HG02943 (cell line): ENCODE data around the gene BCL2L14.

Experiments used
- ATAC-seq: cut with Tn5 transposase; IDR thresholded peaks from one replicate; pipeline ENCODE4 v1.9.1; 2021; ENCODE audit warnings: mild to moderate bottlenecking, low read depth, moderate library complexity; ENCODE audit not compliant: unreplicated experiment

BCL2L14 gene

GRCh38 chr12:12051668-12052067 is 19.1 kb upstream of the BCL2L14 start:
- ATAC-seq, result no peak

- no peak for ATAC-seq
Observed at GRCh38 chr12:12054993-12055392, 15.7 kb upstream of the BCL2L14 start.

DNA sequence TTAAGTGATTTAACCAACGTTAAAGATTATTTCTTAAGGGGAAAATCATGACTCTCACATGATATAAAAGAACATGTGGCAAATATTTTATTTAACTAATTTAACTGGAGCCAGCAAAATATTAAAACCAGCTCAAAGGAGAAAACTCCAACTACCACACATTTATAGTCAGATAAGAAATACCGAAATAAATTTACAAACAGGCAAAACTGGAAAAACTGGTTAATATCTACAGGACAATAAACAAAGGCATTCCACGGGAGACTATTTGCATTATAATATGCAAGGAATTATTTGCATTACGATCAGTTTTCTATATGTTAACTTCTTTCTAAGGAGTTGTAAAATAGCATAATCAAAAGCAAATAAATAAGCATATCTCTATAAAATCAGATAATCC is 13.8 kb upstream of the BCL2L14 start:
- no peak for ATAC-seq

DNA sequence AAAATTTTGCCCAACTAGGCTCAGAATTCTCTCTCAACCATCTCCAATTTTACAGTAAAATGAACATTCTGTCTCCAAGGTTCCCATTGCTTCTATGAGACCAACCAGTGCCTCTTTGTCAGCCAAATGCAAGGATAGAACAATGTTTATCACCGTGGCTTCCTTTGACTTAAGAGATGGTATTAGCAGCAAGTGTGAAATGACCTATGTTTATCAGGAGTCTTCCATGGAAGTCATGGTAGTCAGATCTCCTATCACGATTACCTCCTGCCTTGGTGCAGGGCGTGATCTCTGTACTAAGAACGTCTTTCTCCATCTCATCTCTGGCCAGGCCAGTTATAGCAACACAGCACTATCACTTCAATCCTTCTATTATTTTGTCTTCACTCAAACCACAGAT is 6.1 kb upstream of the BCL2L14 start:
- no peak for ATAC-seq

DNA sequence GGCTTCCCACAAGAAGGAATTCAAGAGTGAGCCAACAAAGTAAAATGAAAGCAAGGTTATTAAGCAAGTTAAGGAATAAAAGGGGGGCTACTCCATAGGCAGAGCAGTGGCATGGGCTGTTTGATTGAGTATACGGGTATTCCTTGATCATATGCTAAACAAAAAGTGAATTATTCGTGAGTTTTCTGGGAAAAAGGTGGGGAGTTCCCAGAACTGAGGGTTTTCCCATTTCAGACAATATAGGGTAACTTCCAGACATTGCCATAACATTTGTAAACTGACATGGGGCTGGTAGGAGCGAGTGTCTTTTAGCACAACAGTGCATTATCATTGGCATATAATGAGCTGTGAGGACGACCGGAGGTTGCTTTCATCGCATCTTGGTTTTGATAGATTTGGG is 2.0 kb upstream of the BCL2L14 start:
- no peak for ATAC-seq

DNA sequence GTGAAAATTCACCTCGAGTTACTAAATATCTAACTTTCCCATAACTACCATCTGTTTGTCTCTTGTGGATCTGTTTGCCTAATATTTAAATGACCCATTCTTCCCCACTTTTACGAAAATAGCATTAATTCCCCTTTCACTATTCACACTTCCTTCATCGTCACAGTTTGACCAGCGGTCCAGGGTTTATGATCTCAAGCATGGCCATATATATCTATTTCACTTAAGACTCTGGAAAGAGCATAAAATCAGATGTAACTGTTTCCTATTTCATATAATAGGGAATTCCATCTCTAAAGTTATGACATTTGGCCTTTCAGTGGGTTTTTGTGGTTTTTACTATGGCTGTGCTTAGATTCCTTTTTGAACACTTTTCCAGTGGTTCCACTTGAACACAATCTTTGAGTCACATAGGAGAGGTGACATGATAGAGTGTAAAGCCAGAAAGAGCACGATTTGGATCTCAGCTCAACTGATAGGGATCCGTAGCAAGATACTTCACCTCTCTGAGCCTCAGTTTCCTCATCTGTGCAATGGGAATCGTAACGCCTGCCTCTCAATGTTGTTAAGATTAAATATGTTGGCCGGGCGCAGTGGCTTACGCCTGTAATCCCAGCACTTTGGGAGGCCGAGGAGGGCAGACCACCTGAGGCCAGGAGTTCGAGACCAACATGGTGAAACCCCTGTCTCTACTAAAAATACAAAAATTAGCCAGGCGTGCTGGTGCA is 754 bp upstream of the BCL2L14 start:
- no peak for ATAC-seq

DNA sequence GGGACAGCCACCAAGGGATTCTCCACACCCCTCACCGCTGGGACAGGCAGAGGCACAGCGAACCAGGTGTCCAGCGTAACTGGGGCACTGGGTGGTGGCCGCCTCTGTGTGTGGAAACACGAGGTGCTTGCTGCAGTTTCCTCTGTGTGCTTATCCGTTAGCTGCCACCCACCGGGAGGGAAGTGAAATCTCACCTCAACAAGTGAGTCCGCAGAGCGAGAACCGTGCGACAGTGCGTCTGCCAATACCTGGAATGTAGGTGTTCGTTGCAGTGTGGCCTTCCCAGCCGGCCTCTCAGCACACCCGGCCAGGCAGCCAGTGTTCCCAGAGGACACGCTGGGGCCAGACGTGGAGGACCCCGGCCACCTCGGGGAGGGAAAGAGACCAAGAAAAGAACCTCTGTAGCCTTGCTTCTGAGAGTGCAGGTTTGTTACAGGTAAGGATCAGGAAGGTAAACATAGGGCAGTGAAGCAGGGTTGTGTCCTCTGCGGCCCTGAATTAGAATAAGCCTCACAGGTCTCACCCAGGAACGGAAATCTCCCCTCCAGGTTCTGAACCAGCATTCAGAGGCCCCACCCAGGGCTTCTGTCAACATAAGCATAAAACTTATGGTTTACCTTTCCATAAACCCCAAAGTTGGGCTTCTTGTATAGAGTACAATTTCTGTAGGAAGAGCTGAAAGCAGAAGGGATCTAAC is 1.5 kb downstream of the BCL2L14 start:
- ATAC-seq, result no peak

DNA sequence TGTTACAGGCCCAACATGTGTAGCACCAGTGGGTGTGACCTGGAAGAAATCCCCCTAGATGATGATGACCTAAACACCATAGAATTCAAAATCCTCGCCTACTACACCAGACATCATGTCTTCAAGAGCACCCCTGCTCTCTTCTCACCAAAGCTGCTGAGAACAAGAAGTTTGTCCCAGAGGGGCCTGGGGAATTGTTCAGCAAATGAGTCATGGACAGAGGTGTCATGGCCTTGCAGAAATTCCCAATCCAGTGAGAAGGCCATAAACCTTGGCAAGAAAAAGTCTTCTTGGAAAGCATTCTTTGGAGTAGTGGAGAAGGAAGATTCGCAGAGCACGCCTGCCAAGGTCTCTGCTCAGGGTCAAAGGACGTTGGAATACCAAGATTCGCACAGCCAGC is 8.6 kb downstream of the BCL2L14 start:
- no peak for ATAC-seq

GRCh38 chr12:12081836-12082497 is 11.2 kb downstream of the BCL2L14 start:
- ATAC-seq, result no peak

DNA sequence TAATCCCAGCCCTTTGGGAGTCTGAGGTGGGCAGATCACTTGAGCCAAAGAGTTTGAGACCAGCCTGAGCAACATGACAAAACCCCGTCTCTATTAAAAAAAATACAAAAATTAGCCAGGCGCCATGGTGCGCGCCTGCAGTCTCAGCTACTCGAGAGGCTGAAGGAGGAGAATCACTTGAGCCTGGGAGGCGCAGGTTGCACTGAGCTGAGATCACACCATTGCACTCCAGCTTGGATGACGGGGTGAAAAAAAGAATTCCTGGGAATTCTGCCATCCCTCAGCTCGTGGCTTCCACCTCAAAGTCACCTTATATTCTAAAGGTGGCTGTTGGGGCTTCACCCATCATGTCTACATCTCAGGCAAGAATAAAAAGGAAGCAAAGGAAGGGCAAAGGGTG is 12.9 kb downstream of the BCL2L14 start:
- no peak for ATAC-seq

DNA sequence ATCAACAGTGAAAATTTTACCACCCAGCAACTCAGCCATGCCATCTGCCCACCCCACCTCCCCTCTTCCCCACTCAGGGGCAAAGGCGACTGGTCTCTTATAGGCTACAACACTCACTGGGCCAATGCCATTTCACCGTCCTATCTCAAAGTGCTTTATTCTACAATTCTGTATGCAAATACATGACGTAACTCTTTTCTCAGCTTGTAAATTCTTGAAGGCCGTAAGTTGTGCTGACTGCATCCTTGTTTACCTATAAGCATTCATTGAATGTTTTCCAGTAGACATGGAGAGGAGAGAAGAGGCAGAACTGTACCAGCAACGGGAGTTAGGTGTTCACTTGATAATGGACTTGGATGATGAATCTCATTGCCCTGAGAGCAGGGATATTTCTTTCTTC is 15.6 kb downstream of the BCL2L14 start:
- ATAC-seq, result no peak

- ATAC-seq, result no peak
Observed at GRCh38 chr12:12086973-12087692, 16.4 kb downstream of the BCL2L14 start.

- no peak for ATAC-seq
Observed at GRCh38 chr12:12087693-12088034, 16.9 kb downstream of the BCL2L14 start.

- ATAC-seq, result no peak
Observed at GRCh38 chr12:12088147-12088546, 17.4 kb downstream of the BCL2L14 start.

DNA sequence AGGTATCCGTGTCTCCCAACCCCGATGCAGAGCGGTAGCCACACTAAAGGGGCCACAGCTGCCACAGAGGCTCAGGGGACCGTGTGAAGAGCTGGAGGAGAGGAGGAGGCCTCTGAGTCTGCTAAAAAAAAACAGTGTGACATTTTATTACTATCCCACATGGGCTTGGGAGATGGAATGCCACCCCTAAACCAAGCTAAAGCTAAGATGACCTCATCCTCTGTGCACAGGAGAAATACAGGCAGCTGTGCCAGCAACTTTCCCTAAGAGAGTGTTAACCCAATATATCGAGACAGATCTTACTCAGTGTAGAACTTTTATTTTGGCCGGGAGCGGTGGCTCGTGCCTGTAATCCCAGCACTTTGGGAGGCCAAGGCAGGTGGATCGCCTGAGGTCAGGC is 18.0 kb downstream of the BCL2L14 start:
- ATAC-seq, result no peak

- no peak for ATAC-seq
Observed at GRCh38 chr12:12091071-12091470, 20.3 kb downstream of the BCL2L14 start.

- ATAC-seq, result no peak
Observed at GRCh38 chr12:12091977-12092663, 21.4 kb downstream of the BCL2L14 start.

DNA sequence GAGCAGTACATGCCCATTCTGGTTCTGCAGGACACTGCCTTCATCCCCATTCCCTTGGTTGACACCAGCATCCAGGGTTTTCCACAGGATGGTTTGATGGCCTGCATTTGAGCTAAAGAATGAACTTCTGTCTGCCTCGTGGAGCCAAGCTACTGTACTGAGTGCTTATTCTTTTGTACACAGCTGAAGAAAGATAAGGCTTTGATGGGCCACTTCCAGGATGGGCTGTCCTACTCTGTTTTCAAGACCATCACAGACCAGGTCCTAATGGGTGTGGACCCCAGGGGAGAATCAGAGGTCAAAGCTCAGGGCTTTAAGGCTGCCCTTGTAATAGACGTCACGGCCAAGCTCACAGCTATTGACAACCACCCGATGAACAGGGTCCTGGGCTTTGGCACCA is 23.7 kb downstream of the BCL2L14 start:
- ATAC-seq, result no peak

DNA sequence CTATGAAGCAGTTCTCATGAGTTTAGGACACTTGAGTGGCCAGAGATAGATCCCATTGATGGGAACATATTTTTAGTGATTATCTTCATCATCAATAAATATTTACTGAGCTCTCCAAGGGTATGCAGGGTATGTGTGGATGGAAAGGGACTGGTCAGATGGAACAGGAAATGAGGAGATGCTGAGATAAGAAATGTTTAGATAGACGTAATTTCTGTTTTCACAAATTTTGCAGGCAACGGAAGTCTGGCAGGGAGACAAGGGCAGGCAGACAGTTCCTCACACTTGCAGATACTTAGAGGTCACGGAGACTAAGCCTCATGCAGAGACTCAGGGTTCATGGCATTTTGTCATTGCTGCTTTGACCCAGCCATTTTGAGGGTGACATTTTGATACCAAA is 24.3 kb downstream of the BCL2L14 start:
- no peak for ATAC-seq

DNA sequence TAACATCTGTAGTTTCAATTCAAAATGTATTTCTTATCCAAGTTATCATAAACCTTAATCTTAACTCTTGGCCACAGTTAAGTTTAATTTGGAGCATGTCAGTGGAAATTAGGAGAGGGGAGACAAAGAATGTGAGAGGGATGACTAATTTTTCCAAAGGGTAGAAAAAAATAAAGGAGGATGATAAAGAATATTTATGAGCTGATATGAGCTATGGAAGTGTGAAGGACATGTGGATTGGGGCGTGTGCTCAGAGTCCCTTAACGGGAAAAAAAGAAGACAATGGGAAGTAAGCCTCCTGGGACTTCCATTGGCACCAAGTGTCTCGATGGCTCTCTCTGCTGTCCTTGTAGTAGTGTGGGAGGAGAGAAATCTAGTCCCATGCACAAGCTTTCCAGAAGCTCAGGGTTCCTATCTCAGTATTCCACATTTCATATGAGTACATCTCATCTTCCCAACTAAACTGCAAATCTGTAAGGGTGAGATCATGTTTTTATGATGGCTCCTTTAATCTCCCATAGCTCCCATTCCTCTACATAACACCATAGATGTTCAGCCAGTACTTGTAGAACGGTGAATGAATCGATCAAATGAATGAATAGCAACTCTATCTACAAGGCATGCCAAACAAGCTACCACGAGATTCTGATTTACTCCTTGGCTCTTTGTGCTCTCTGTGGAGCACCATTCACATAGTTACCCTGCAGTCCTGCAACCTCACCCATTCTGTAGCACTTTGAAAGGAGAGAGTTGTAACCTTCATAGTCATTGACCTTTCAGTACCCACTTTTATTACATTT is 27.4 kb downstream of the BCL2L14 start:
- no peak for ATAC-seq
